GM12874 (cell line): ENCODE results near the gene SLC7A1.

ENCODE experiments used
- CTCF ChIP-seq: IDR thresholded peaks from 2 replicates; pipeline ENCODE4 v1.5.1; 2011; ENCODE audit warnings: low read depth, mild to moderate bottlenecking, control low read depth, low read length, moderate library complexity; ENCODE audit not compliant: insufficient read depth

Gene SLC7A1

DNA sequence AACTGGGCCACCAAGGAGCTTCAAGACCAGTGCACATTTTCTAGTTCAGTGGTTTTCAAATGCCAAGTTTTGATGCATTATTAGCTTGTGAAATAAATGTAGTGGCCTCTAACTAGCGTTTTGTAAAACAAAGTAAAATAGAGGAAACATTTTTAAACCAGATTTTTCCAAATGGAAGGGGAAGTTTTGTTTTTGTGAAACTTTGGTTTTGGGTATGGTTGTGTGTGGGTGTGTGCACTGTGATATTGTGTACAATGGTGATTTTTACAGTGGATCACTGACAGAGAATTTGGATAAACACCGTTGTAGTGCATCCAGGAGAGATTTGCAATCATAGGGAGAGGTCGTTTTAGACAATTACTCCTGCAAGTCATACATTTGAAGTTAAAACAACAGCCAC is 108.9 kb downstream of the SLC7A1 start:
- no peak for TF ChIP-seq CTCF

GRCh38 chr13:29484796-29485195 is 110.7 kb downstream of the SLC7A1 start:
- TF ChIP-seq CTCF = no peak

- TF ChIP-seq CTCF = no peak
Observed at GRCh38 chr13:29484236-29484635, 111.3 kb downstream of the SLC7A1 start.

- no peak for TF ChIP-seq CTCF
Observed at GRCh38 chr13:29483623-29484022, 111.9 kb downstream of the SLC7A1 start.

DNA sequence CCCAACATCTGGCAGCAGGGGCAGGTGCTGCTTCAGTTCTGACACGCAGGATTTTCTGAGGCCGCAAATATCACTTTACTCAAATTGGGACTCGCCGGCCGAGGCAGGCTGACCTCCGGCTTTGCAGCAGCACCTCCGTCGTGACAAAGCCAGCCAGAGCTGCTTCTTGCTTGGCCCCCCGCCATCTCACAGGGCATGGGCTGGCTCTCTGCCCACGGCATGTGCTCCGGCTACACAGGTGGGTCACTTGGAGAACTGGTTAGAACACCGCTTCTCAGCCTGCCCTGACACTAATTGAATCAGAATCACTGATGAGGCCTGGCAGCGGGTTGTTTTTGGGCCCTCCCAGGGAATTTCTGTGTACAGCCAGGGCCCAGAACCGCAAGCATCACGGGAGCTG is 112.3 kb downstream of the SLC7A1 start:
- TF ChIP-seq CTCF = no peak

DNA sequence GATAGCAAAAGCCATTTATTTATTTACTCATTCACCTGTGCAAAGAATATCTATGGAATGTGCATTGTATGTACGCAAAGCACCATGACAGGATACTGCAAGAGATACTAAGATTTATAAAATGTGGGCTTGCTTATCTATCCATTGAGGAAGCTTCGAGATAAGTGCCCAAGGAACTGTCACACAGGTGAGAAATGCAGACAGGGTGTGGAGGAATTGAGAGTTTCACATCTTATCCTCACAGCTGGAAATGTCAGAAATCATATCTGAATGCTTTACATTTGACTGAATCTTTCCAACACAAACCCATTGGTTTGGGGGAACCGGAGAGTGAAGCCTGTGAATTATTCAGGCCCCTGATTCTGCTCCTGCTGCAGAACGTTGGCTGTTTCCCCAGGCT is 113.0 kb downstream of the SLC7A1 start:
- no peak for TF ChIP-seq CTCF

GRCh38 chr13:29481603-29482002 is 113.9 kb downstream of the SLC7A1 start:
- TF ChIP-seq CTCF = no peak
